ENCODE measurements around the gene GSK3B.
"Not testable (repeated sequence)": the region's sequence is repeated elsewhere in the genome, so short reads cannot be mapped to it uniquely, and the experiment has no call there.

The GSK3B gene

GRCh38 chr3:120064641-120065040 is 29.6 kb downstream of the GSK3B start:
- H3K9me3 ChIP-seq: no peaks in the 10 kb centered on the region
- H3K27me3 ChIP-seq: no peaks in the 10 kb centered on the region
- H3K27ac ChIP-seq: no peak overlapping the region
- H3K36me3 ChIP-seq: no peaks in the 10 kb centered on the region
- H3K4me3 ChIP-seq (ENCODE audit: low read depth in 1 of 2, low read length in 1 of 2): no peak overlapping the region
- no peak for TF ChIP-seq CTCF (IDR thresholded peaks at IDR 0.05)
- peaks cover 10 to 22% of the 10 kb centered on the region in 2 experiments for H3K4me1 ChIP-seq (ENCODE audit: control insufficient read depth in 1 of 2, insufficient read depth in 1 of 2, low read depth in 1 of 2, low read length in 1 of 2)

DNA sequence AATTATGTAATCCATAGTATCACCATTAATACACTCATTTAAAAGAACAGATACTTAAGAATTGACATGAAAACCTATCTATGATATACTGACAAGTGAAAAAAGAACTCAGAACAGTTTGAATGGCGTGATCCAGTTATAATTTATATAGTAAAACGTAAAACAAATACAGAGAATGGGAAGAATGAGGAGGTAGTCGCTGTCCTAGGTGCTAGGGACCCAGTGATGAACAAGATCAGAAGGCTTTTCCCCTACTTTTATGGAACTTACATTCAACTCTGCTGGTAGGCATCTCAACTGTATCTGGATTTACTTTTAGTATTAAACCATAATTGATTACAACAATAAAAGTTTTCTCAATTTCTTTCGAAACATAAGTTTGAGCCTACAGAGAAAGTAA is 31.8 kb downstream of the GSK3B start:
- no peak overlapping the region for H3K27ac ChIP-seq
- no peak for TF ChIP-seq CTCF (IDR thresholded peaks at IDR 0.05)
- no peaks in the 10 kb centered on the region for H3K27me3 ChIP-seq
- H3K36me3 ChIP-seq: no peaks in the 10 kb centered on the region
- no peak overlapping the region for H3K4me3 ChIP-seq (ENCODE audit: low read depth in 1 of 2, low read length in 1 of 2)
- peaks cover 3 to 15% of the 10 kb centered on the region in 2 experiments for H3K4me1 ChIP-seq (ENCODE audit: control insufficient read depth in 1 of 2, insufficient read depth in 1 of 2, low read depth in 1 of 2, low read length in 1 of 2)
- no peaks in the 10 kb centered on the region for H3K9me3 ChIP-seq

DNA sequence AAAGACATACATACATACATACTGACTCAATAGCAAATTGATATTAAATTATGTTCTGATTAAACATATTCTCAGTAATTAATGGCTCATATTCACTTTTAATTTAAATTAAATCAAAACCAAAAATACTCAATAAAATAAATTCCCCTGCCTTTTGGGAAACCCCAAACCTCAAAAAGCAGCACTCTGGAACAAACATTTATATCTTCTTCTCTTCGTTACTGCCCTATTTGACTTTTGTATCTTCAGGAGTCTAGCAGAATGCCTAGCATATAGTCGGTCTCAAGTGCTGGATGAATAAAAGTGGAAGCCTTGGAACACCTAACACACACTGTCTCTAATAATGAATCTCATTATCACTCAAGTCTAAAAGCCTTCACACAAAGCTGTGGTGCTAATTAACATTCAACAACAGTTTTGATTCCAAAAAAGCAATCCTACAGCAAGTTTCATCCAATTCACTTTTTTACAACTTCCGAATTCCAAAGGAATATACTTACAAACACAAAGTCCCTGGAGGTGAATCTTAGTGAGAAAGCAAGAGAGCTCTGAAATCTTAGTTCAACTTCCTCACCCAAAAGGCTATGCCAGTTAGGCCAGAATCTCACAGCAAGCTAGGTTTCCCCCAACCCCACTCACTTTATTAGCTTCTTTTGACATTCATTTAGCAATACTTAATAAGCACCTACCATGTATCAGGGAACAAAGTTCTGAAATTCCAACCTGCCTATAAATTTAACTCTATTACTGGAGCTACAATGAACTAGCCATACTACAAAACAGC is 35.0 kb downstream of the GSK3B start:
- Histone ChIP-seq H3K4me3 (ENCODE audit: low read depth in 1 of 2, low read length in 1 of 2) (no peak overlapping the region), H3K27me3 (no peaks in the 10 kb centered on the region), H3K4me1 (ENCODE audit: control insufficient read depth in 1 of 2, insufficient read depth in 1 of 2, low read depth in 1 of 2, low read length in 1 of 2) (peaks cover 0 to 5% of the 10 kb centered on the region in 2 experiments), H3K9me3 (no peaks in the 10 kb centered on the region), H3K27ac (peak overlapping the region; percentile 49), H3K36me3 (no peaks in the 10 kb centered on the region)
- no peak for TF ChIP-seq CTCF (IDR thresholded peaks at IDR 0.05)

- H3K27me3 ChIP-seq: no peaks in the 10 kb centered on the region
- H3K36me3 ChIP-seq: no peaks in the 10 kb centered on the region
- no peak for TF ChIP-seq CTCF (IDR thresholded peaks at IDR 0.05)
- no peak overlapping the region for H3K4me3 ChIP-seq (ENCODE audit: low read depth in 1 of 2, low read length in 1 of 2)
- H3K9me3 ChIP-seq: no peaks in the 10 kb centered on the region
- H3K4me1 ChIP-seq (ENCODE audit: control insufficient read depth in 1 of 2, insufficient read depth in 1 of 2, low read depth in 1 of 2, low read length in 1 of 2): peaks cover 0 to 5% of the 10 kb centered on the region in 2 experiments
- H3K27ac ChIP-seq: no peak overlapping the region
These were observed 36.6 kb downstream of the GSK3B start for GRCh38 chr3:120057626-120058025.

- Histone ChIP-seq H3K27ac (no peak overlapping the region), H3K36me3 (no peaks in the 10 kb centered on the region), H3K4me3 (ENCODE audit: low read depth in 1 of 2, low read length in 1 of 2) (no peak overlapping the region), H3K27me3 (no peaks in the 10 kb centered on the region), H3K4me1 (ENCODE audit: control insufficient read depth in 1 of 2, insufficient read depth in 1 of 2, low read depth in 1 of 2, low read length in 1 of 2) (peaks cover 0 to 5% of the 10 kb centered on the region in 2 experiments), H3K9me3 (no peaks in the 10 kb centered on the region)
- TF ChIP-seq CTCF (IDR thresholded peaks at IDR 0.05): no peak
These were observed 37.2 kb downstream of the GSK3B start for GRCh38 chr3:120057029-120057428.

DNA sequence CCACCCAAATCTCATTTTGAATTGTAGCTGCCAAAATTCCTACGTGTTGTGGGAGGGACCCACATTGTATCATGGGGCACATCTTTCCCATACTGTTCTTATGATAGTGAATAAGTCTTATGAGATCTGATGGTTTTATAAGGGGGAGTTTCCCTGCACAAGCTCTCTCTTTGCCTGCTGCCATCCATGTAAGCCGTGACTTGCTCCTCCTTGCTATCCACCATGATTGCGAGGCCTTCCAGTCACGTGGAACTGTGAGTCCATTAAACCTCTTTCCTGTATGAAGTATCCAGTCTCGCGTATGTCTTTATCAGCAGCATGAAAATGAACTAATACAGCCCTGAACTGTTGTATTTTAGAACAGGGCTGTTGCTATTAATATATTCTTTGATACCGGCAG is 40.6 kb downstream of the GSK3B start:
- not testable (repeated sequence) for H3K27ac ChIP-seq; H3K27me3 ChIP-seq; H3K9me3 ChIP-seq; H3K36me3 ChIP-seq; H3K4me3 ChIP-seq (ENCODE audit: low read depth in 1 of 2, low read length in 1 of 2)
- H3K4me1 ChIP-seq (ENCODE audit: control insufficient read depth in 1 of 2, insufficient read depth in 1 of 2, low read depth in 1 of 2, low read length in 1 of 2): peaks cover 4 to 10% of the 10 kb centered on the region in 2 experiments
